Eye (tissue), 1 donor: Measurements from ENCODE around the gene STK33.

ENCODE experiments used
- DNase-seq: peaks from one replicate; pipeline ENCODE4 v3.0.0-alpha.2; 2015

Gene STK33

GRCh38 chr11:8408151-8408941 lies 185.7 kb downstream of the STK33 start:
- DNase-seq = no peak

DNA sequence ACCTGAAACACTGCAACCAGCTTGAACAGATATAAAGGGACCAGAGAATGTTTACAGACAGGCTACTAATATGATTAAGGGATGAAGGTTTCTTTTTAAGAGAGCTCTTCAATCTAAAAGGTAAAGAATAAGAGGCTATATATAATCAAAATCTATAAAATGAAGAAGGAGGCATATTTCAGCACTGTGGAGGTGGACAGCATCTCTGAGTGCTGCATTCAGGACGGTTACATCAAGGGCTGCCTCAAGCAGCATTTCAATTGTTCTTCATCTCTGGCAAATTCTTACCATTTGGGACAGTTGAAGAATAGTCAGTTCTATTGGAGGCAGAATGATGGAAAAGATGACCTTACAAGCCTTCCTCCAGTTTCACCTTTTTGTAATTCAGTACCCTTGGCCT lies 190.7 kb downstream of the STK33 start:
- peak; percentile 43 for DNase-seq

DNA sequence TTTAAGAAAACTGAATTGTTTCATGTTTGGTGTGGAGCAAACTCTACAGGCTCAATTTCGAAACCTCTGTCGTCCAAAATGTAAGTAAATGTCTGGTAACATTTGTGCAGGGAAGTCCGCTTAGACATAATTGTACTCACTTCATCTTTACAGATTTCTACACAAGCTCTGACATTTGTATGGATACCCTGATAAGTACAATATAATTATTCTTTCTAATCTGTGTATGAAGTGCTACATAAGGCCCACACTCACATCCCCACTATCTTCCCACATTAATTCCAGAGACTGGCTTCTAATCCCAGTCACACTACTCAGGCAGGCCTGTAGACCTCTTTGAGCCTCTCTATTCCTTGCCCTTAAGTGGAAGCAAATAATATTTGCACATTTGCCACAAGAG lies 201.1 kb downstream of the STK33 start:
- no peak for DNase-seq

DNA sequence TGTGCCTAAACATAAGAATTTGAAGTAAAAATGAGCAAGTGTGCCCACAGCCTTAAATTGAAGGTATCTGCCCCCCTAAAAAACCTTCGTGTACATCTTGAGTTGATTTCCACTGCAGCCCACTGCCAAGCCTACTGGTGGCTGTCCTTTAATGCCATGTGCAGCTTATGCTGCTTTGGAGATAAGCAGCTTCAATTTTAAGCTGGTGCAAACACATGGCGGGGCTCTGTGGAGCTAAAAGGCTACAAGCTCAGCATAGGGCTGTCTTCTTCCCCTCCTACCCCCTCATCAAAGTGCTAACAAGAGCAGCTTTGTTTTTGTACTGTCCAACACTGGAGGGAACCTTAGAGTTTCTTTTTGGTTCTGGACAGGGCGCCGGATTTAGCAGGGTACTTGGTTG lies 201.9 kb downstream of the STK33 start:
- no peak for DNase-seq

DNA sequence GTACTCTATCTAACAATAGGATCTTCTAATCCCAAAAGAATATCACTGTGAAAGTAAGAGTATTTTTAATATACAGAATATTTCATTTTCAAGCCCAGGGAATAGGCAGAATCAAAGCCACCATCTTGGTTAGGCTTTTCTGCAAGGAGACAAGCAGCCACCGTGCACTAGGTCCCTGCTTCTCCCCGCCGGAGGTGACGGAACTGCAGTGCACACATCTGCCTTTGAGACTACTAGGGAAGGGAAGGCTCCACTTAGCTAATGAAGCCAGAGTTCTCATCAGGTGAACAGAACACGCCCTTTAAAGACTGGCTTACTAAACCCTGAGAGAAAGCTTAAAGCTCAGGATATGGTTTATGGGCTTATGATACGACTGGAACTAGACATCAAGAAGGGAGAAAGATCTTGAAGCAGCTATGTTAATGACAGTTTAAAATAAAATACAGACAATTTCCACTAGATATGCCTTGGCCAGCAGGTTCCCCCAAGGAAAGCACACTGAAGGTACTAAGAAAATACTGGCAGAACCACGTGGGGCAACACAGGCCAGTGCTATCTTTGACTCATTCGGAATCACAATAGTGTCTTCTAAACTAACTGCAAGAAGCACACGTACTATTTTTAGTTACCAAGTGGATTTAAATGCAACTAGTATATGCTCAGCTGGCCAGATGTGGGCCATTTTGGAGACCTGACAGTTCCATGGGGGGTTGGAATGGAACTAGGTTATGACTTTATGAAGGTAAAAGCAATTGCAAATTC lies 203.0 kb downstream of the STK33 start:
- no peak for DNase-seq

- DNase-seq = peak; percentile 45
Observed at GRCh38 chr11:8389029-8389996, 204.7 kb downstream of the STK33 start.

DNA sequence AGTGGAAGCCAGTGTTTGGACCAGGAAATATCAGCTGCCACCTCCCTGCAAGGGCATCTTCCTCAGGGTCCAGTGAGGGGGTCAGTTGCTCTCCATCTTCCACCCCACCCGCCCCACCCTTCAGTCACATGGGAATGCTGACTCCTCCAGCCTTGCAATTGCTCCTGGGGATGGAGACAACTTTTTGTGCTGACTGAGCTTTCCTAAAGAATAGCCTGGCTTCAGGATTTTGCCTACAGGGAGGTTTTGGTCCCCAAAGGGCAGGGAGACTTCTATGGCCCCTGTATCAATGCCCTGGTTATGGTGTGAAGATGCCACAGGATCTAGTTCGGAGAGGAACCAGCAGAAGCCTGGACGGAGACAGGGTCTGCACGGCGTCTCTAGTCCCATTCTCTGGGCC lies 206.3 kb downstream of the STK33 start:
- DNase-seq = no peak

- DNase-seq = no peak
Observed at GRCh38 chr11:8387141-8387540, 206.9 kb downstream of the STK33 start.

GRCh38 chr11:8386134-8386864 lies 207.7 kb downstream of the STK33 start:
- DNase-seq = no peak

DNA sequence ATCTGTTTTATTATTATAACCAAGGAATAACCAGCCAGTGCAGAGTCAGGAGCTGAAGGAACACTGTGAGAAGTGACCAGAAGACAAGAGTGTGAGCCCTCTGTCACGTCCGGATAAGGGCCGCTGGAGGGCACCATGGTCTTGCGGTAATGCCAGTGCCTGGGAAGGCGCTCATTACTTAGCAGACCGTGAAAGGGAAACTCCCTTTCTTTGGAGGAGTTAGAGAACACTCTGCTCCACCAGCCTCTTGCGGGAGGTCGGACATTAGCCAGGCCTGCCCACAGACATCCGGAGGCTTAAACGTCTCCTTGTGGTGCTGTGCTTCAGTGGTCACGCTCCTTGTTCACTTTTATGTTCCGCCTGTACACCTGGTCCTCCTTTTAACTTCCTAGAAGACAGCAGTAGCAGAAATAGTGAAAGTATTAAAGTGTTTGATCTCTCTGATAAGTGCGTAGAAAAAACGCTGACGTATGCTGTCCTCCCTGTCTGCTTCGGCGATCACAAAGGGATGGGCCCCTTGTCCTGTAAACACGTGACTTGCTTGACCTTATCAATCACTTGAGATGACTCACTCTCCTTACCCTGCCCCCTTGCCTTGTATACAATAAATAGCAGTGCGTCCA lies 209.7 kb downstream of the STK33 start:
- no peak for DNase-seq

DNA sequence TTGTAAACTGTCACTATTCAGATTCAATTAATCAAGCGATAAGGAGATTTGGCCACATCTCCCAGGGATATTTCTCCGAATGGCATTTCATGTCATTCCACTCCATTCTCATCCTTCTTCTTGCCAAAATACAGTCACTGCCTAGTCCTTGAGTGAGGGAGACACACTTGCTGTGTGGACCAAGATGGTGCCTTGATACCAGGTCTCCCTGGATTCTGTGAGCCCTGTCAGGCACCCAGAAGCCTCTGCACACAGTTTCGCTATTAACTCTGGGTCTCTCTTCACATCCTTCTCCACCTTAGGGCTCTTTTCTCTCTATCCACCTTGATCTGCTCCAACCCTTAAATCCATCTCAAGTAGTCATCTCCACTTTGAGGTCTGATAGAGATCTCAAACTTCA lies 210.4 kb downstream of the STK33 start:
- DNase-seq = no peak

DNA sequence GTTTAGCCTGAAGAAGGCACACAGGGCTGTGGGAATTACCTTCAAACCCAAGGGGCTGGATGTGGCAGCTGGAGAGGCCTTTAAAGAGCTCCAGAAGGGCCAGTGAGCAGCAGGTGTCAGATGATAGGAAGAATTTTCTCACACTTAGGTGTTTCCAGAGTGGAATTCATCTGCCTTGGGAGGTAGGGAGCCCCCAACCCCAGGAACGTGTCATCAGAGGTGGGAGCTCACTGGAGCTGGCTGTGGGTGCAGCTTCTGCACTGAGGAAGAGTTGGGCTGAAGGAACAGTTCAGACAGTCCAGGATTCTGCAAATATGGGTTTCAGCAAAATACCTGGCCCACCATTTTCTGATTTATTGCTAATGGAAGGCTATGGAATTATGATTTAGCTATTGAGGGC lies 210.8 kb downstream of the STK33 start:
- DNase-seq = no peak

DNA sequence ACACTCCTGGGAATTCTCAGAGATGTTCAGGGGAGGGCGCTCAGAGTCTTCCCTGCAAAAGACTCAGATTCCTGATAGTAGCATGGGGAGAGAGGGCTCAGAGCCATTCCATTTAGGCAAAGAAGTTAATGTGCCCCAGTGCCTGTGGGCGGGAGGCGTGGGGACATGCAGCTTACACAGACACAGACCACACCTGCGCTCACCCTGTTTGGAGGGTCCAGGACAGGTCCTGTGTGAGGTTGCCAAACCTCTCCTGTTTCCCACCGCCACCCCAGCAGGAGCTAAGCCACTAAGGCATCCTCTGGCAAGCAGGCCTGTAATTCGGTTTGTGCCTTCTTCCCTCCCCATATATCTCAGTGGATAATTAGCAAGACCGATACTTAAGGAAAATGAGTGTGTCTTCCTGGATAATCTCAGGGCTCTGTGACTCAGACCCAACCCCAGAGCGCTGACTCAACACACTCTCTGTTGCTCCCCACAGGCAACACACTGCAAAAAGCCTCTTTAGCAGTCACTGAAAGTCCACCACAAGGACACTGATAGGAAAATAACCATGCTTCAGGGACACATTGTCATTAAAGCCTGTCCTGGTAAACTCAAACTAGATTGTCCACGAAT lies 211.5 kb downstream of the STK33 start:
- no peak for DNase-seq

DNA sequence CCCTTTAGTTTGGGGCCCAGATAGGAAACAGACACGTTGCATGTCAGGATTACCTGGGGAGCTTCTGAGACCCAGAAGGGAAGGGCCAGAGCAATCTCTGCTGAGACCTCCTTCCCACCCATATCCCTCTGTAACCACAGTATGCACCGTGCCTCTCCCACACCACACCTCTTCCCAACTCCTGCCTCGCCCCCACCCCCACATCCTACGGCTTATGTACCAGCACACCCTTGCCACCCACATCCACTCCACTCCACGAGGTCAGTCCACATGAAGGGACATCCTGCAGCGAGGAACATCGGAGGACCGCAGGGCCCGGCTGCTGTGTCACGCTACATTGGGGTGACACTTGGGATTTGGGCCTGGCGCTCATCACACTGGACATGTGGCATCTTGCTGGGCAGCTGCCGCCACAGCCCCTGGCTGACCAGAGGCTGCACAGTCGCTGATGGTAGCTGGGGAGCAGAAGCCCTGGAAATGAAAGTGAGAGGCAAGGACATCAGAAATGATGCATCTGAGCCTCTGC lies 212.1 kb downstream of the STK33 start:
- DNase-seq = no peak

- DNase-seq = no peak
Observed at GRCh38 chr11:8381343-8381742, 212.7 kb downstream of the STK33 start.

DNA sequence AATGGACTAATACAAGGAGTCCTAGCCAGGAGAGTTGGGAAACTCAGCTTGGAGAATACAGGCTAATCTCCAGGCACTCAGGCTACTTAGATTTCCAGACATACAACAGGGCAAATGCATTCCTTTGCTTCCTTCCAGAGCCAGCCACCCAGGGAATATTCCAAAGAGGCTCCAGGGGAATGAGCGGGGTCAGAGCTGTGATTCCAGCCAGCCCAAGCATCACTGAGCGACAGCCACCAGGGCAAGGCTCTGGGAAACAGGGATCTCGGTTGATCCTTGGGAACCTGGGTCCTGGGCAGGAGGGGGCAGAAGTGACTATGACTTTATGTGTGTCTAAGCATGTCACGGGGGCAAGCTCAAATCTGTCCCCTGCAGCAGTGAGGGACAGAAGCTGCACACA lies 218.1 kb downstream of the STK33 start:
- DNase-seq = no peak

- no peak for DNase-seq
Observed at GRCh38 chr11:8375460-8375859, 218.6 kb downstream of the STK33 start.

- no peak for DNase-seq
Observed at GRCh38 chr11:8374716-8375115, 219.3 kb downstream of the STK33 start.

DNA sequence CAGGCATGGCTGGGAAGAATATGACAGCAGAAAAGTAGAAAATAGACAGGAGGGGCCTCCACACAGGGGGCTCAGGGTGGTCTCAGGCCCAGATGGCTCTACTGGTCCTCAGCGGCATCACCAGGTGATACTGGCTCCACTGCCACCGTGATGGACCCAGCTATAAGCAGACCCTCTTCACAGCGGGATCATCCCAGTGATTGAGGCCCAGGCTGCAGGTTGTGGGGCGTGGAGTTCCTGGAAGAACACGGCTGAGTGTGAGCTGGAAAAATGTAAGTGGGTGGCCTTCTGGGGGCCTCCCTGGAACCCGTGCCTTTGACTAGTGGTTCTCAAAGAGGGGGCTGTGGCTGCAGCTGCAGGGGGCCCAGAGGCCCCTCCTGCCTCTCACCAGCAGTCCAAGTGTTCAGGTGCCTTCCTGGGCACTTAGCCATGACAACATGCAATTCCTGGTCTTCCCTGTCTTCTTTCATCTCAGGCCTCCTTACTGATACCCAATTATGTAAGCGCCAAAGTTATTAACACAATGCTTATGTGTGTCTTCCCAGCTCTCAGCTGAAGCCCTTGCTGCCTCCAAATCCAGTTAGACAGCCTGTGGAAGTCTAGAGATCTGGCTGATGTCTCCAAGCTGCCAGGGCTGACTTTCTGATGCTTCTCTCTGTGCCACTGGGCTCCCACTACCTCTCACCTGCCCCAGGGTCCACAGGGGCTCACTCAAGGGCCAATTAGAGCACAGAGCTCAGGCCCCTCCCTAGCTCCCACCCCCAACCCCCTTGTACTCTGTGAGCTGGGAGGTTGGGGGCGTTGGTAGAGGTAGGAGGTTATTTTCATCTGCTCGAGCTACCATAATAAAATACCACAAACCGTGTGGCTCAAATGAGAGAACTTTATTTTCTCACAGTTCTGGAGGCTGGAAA lies 220.3 kb downstream of the STK33 start:
- DNase-seq = no peak
